Esophagus squamous epithelium (tissue), 4 donors: ENCODE measurements around the gene CD302.
"Not testable (repeated sequence)": the region's sequence is repeated elsewhere in the genome, so short reads cannot be mapped to it uniquely, and the experiment has no call there.

ENCODE experiments used
- POLR2A ChIP-seq, 4 donors: fragments of 450-650 bp; IDR thresholded peaks; one replicate each; pipeline ENCODE4 v1.6.1; 2017; ENCODE audit warnings: antibody characterized with exemption in 4 of 4, mild to moderate bottlenecking in 4 of 4, moderate library complexity in 3 of 4
- TF ChIP-seq, protein P1 (sequence below), 6 experiments: fragments of 450-650 bp in 4 of 6; fragments of 200-600 bp in 2 of 6; sonication (generic) in 2 of 6; IDR thresholded peaks; one replicate each; pipeline ENCODE4 v1.5.1; 2016 to 2019; ENCODE audit warnings: antibody characterized with exemption in 6 of 6, mild to moderate bottlenecking in 4 of 6, moderate library complexity in 4 of 6

DNA sequence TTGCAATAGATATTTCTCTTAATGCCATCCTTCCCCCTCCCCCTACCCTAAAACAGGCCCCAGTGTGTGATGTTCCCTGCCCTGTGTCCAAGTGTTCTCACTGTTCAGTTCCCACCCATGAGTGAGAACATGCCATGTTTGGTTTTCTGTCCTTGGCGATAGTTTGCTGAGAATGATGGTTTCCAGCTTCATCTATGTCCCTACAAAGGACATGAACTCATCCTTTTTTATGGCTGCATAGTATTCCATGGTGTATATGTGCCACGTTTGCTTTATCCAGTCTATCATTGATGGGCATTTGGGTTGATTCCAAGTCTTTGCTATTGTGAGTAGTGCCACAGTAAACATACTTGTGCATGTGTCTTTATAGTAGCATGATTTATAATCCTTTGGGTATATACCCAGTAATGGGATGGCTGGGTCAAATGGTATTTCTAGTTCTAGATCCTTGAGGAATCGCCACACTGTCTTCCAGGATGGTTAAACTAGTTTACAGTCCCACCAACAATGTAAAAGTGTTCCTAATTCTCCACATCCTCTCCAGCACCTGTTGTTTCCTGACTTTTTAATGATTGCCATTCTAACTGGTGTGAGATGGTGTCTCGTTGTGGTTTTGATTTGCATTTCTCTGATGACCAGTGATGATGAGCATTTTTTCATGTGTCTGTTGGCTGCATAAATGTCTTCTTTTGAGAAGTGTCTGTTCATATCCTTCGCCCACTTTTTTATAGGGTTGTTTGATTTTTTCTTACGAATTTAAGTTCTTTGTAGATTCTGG, 73.0 kb downstream of the CD302 start:
- TF ChIP-seq, protein P1, sequence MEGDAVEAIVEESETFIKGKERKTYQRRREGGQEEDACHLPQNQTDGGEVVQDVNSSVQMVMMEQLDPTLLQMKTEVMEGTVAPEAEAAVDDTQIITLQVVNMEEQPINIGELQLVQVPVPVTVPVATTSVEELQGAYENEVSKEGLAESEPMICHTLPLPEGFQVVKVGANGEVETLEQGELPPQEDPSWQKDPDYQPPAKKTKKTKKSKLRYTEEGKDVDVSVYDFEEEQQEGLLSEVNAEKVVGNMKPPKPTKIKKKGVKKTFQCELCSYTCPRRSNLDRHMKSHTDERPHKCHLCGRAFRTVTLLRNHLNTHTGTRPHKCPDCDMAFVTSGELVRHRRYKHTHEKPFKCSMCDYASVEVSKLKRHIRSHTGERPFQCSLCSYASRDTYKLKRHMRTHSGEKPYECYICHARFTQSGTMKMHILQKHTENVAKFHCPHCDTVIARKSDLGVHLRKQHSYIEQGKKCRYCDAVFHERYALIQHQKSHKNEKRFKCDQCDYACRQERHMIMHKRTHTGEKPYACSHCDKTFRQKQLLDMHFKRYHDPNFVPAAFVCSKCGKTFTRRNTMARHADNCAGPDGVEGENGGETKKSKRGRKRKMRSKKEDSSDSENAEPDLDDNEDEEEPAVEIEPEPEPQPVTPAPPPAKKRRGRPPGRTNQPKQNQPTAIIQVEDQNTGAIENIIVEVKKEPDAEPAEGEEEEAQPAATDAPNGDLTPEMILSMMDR (IDR thresholded peaks at IDR 0.05): not testable (repeated sequence)
- TF ChIP-seq POLR2A (IDR thresholded peaks at IDR 0.05): not testable (repeated sequence)
